NCI-H2227 (cell line): ENCODE data around the gene DAGLA.
"Not testable (repeated sequence)": the region's sequence is repeated elsewhere in the genome, so short reads cannot be mapped to it uniquely, and the experiment has no call there.

Experiments used
- DNase-seq: peaks from one replicate; lab custom pipeline; 2025; ENCODE audit not compliant: unreplicated experiment; lab: John Stamatoyannopoulos, UW

Gene DAGLA

DNA sequence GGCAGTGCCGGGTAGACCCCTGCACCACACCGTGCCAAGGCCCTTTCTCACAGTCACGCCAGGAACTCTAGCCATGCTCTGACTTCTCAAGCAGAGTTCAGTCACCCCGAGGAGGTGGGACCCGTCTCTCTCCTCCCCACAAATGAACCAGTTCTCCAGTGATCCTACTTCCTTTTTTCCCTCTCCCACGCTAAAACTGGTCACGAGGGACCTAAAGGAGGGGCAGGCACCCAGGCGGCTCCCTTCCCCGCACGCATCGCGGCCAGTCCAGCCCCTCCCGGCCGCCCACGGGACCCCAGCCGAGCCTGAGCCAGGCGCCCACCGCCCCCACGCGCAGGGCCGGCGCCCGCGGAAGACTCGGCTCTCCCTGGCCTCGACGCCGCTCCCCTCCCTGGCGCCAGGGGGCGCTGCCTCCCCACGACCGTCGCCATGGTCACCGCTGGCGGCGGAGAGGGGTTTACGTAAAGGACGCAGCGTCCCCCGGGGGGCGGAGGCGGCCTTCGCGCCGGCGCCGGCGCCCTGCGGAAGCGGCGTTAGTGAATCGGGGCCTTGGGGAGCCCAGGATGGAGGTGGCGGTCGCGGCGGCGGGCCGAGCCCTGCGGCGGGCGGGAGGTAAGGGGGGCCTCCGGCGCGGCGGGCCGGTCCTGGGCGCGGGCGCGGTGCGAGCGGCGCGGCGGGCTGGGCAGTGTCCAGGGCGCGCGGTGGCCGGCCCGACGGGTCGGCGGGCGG lies at the start of gene DAGLA:
Gene DAGLA, plus strand, starts transcription at position 499 of the 729 bp plus-strand sequence. CDS start 39,765 bp downstream, outside the sequence.
- DNase-seq = peak; percentile 89

- DNase-seq = peak; percentile 20
Measured at GRCh38 chr11:61632096-61632495, 48.1 kb upstream of the DAGLA start.

GRCh38 chr11:61635304-61635703 lies 44.9 kb upstream of the DAGLA start:
- DNase-seq = no peak

DNA sequence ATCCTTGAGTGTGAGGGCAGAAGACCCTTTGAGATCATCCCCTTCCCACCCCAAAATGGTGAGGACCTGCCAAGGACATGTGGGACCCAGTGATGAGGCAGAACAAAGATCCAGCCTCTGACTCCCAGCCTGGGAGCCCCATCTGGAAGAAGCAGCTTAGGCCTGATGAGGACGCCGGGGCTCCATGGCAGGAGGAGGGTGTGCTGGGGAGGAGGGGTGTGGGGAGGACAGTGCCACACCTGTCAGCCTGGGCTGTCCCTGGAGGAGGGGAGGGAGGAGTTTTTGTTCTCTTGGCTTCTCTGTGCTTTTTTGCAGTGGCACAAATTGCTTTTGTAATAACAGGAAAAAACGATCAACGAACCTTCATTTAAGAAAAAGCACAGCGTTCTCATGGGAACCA lies 44.4 kb upstream of the DAGLA start:
- no peak for DNase-seq

DNA sequence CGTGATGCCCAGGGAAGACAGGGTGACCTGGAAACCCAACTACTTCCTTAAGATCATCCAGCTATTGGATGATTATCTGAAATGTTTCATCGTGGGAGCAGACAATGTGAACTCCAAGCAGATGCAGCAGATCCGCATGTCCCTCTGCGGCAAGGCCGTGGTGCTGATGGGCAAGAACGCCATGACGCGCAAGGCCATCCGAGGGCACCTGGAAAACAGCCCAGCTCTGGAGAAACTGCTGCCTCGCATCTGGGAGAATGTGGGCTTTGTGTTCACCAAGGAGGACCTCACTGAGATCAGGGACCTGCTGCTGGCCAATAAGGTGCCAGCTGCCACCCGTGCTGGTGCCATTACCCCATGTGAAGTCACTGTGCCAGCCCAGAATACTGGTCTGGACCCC lies 43.5 kb upstream of the DAGLA start:
- DNase-seq = no peak

- DNase-seq = no peak
Measured at GRCh38 chr11:61637277-61637676, 42.9 kb upstream of the DAGLA start.

- no peak for DNase-seq
Measured at GRCh38 chr11:61639816-61640443, 40.3 kb upstream of the DAGLA start.

DNA sequence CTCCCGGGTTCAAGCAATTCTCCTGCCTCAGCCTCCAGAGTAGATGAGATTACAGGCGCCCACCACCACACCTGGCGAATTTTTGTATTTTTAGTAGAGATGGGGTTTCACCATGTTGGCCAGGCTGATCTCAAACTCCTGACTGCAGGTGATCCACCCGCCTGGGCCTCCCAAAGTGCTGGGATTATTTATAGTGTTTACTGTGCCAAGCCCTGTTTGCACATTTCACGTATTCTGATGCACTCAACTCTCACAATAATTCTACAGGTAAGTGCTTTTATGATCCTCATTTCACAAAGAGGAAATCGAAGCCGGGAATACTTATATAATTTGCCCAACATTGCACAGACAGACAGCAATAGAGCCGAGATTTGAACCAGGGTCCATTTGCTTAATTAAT lies 38.0 kb upstream of the DAGLA start:
- no peak for DNase-seq

DNA sequence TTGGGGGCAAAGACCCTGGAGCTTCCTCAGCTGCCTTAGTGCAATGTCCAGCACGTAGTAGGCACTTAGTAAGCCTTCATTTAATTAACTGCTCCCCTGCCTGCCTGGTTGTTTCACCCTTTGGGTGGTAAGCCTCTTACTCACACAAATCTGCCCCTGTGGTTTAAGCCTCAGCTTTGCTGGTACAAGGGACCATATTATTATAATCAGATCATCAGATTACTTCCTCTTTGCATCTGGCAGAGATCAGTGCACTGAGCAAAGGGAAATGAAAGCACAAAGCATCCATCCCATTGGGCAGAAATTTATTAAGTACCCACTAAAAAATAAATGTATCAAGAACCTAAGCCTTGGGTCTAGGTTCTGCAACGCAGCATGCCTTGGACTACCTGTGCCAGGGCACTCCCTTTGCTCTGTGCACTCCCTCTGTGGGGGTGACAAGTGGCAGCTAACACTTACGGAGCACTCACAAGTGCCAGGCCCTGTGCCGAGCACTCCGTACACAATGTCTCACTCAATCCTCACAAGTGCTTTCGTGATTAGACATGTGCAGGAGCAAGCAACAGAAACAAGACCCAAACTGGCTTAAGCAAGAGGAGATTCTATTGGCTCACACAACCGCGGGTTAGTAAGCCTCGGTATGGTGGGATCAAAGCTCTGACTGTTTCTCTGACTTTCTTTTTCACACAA lies 34.9 kb upstream of the DAGLA start:
- no peak for DNase-seq

DNA sequence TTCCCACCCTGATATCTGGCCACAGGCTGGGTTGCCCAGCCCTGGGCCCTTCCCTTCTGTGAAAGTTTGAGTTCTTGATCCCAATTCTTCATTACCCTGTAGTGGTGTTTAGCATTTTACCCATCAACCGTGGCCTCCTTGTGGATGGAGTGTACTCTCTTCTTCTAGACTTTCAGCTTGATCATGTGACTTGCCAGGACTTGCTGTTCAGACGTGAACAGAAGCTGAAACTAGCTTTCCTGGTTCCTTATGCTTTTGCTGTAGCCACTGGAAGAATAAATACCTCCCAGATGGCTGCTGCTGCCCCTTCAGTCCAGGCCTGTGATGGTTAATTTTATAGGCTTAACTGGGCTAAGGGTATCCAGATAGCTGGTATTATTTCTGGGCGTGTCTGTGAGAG lies 32.7 kb upstream of the DAGLA start:
- DNase-seq = no peak

DNA sequence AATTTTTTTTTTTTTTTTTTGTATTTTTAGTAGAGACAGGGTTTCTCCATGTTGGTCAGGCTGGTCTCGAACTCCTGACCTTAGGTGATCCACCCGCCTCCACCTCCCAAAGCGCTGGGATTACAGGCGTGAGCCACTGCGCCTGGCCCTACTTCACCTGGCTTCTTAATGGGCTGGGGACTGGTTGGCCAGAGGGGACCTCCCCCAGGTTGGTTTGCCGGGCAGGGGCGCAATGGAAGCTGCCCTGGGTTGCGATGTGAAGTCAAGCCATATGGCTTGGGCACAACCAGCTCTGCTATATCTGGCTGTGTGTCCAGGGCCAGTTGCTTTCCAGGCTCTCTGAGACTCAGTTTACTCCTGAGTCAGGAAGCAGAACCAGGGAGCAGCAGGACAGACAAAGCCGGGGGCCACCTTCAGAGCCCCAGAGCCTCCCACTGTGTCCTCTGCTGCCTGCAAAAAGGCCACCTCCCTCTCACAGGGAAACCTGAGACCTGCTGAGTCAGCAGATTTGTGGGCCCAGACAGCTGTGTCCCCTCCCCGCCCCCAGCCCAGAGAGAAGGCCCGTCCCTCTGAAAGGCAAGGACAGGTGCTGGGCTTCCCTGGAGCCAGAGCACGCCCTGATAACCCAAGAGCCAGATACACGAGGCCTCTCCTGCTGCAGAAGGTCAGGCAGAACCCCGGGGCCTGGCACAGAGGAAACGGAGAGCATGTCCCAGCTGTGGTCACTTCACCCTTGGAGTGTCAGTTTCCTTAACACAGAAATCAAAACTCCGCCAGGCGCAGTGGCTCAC lies 29.2 kb upstream of the DAGLA start:
- DNase-seq = no peak

- DNase-seq = no peak
Measured at GRCh38 chr11:61652135-61652534, 28.1 kb upstream of the DAGLA start.

DNA sequence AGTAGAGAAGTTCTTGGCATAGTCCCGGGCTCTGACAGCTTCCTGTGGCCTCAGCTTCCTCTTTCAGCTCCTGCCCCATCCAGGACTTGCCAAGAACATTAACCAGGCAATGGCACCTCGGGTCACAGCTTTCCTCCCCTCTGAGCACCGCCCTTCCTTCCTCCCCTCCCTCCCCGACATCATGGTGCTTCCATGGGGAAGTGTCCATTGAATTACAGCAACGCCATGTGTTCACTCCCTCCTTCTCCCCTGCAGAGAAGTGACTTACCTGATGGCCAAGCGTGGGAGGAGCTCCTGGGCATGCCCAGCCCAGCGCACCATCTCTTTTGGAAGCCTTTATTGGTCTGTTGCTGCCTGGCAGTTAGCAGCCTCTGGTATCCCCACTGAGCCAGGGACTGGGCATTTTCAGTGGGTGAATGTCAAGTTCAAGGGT lies 25.8 kb upstream of the DAGLA start:
- DNase-seq = no peak

DNA sequence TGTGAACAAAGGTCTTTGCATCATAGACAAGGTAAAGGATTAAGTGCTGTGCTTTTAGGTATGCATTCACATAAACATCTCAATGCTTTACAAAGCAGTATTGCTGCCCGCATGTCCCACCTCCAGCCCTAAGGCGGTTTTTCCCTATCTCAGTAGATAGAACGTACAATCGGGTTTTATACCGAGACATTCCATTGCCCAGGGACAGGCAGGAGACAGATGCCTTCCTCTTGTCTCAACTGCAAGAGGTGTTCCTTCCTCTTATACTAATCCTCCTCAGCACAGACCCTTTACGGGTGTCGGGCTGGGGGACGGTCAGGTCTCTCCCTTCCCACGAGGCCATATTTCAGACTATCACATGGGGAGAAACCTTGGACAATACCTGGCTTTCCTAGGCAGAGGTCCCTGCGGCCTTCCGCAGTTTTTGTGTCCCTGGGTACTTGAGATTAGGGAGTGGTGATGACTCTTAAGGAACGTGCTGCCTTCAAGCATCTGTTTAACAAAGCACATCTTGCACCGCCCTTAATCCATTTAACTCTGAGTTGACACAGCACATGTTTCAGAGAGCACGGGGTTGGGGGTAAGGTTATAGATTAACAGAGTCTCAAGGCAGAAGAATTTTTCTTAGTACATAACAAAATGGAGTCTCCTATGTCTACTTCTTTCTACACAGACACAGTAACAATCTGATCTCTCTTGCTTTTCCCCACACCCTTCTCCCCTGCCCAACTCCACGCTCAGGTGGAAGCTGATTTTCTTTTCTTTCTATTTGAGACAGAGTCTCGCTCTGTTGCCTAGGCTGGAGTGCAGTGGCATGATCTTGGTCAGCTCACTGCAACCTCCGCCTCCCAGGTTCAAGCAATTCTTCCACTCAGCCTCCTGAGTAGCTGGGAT lies 24.7 kb upstream of the DAGLA start:
- not testable (repeated sequence) for DNase-seq

DNA sequence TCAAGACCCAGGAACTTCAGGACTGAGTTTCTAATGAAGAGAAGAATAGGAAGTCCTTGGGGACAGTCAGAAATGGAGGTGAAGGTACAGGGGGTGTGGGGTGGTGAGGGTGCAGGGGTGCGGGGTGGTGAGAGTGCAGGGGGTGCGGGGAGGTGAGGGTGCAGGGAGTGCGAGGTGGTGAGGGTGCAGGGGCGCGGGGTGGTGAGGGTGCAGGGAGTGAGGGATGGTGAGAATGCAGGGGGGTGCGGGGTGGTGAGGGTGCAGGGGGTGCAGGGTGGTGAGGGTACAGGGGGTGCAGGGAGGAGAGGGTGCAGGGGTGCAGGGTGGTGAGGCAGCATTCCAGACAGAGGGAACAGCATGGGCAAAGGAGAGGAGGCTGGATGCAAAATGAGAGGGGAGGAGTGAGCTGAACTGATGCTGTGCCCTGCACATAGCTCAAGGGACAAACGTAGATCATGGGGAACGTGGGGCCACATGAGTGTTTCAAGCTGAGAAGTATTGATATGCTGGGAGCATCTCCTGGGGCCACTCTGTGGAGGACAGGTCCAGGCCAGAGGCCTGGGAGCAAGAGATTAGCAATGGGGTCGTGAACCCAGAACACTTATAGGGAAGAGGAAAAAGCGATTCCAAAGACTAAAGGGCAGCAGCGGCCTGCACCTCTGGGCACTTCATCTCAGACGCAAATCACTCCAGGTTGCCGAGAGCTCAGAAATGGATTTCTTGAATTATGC lies 23.7 kb upstream of the DAGLA start:
- DNase-seq = no peak

DNA sequence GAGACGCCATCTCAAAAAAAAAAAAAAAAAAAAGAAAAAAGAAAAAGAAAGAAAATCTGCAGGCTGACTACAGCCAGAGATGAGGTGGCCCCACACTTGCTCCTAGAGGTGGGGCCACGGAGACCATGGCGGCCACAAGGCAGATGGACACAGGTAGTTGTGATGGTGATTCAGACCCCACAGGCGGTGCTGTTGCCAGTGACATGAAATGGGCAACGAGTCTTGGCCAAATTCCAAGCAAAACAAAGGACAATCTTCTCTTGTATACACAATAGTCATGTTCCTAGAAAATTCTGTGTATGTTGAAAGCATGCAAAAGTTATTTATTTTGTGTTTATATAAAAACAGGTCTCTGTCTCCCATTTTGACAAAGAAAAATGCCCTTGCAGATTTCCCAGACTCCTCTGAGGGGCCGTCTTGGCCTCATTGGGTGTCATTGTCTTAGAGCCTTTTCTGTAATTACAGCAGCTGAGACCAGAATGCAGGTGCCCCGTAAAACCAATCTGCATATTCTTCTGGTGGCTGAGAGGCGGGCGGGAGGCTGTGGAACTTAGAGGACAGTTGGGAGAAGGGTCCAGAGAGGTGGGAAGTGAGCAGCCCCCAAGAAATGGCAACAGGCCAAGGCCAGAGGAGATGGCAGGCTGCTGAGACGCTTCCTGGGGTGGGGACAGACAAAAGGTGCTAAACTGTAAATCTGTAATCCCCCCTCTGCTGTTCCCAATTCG lies 22.5 kb upstream of the DAGLA start:
- no peak for DNase-seq

DNA sequence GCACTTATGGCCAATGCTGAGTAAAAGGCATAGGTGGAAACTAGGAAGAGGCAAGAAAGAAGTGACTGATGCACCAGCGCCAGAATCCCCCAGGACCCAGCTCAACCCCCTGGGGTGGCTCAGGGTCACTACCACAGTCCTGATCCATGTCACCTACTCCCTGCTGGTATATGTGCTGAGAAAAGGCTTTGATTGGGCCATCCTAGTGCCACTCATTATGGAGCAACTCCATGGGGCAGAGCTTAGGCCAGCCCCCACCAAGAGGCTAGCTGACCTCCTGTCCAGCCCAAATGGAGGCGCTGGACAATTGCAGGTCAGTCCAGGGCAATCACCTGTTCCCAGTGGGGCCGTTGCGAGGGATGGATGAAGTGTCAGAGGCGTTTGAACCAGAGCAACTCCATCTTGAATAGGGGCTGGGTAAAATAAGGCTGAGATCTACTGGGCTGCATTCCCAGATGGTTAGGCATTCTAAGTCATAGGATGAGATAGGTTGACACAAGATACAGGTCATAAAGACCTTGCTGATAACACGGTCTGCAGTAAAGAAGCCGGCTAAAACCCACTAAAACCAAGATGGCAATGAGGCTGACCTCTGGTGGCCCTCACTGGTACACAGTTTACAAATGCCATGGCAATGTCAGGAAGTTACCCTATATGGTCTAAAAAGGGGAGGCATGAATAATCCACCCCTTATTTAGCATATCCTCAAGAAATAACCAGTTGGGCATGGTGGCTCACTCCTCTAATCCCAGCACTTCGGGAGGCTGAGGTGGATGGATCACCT lies 20.6 kb upstream of the DAGLA start:
- DNase-seq = no peak

DNA sequence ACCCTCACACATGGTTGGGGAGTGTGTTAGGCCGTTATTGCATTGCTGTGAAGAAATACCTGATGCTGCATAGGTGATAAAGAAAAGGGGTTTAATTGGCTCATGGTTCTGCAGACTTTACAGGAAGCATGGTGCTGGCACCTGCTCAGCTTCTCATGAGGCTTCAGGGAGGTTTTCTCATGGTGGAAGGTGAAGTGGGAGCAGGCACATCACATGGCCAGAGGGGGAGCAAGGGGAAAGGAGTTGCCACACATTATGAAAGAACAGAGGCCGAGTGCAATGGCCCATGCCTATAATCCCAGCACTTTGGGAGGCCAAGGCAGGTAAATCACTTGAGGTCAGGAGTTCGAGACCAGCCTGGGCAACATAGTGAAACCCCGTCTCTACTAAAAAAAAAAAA lies 19.2 kb upstream of the DAGLA start:
- not testable (repeated sequence) for DNase-seq
